Activated naive CD4-positive, alpha-beta T cell (primary cell): Measurements from ENCODE around the gene NT5DC1.

Experiments
- DNase-seq, 4 experiments: peaks; one replicate each; lab custom pipeline; 2025; lab: John Stamatoyannopoulos, UW

Gene NT5DC1

DNA sequence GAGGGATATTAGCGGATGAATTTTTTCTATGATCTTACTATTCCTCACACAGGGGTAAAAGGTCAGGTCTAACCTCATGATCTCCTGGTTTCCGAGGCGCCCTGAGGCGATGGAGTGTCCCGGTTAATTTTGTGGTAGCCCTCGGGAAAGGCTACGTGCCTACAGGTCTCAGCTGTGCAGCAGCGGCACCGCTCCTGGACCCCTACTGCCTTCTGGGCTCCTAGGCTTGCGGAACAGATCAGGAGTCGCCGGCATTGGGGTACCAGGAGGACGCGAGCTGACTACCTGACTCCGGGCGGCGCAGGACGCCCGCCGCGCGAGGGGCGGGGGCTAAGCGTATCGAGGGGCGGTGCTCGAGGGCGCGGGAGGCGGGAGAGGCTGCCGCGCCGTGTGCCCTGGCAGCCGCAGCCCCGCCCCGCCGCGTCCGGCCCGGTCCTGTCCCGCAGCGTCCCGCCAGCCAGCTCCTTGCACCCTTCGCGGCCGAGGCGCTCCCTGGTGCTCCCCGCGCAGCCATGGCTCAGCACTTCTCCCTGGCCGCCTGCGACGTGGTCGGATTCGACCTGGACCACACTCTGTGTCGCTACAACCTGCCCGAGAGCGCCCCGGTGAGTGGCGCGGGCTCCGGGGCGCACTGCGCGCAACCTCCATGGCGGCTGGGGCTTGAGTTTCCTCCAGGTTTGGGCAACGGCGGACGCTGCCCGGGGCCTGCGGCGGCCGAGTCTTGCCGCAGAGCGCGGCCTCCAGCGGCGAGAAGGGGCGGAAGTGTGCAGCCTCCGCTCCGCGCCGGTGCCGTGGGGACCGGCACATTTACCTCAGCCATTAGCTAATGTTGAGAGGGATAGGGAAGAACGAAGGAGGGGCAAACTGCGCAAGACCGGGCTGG, at the start of gene NT5DC1:
NT5DC1 (plus strand) TSS at position 435 of the 883 bp plus-strand sequence; CDS start at position 513, 78 bp downstream.
- peak; percentile 48 to 82 (median 63) for DNase-seq

DNA sequence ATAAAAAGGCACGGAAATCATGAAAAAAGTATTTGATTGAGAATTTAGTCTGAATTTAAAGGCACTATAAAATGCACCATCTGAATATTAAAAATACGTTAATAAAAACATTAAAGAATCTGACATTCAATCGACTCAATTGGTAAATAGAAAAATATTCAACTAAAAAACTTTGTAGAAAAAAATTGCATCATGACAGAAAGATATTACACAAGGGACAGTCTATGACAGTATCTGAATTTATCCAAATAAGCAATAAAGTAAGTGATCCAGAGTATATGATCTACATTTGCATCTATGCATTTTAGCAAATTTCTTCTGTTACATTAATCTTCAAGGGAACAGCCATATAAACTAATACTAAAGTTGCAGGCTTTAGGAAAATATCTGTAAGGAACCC, 49.4 kb upstream of the NT5DC1 start:
- no peak for DNase-seq

DNA sequence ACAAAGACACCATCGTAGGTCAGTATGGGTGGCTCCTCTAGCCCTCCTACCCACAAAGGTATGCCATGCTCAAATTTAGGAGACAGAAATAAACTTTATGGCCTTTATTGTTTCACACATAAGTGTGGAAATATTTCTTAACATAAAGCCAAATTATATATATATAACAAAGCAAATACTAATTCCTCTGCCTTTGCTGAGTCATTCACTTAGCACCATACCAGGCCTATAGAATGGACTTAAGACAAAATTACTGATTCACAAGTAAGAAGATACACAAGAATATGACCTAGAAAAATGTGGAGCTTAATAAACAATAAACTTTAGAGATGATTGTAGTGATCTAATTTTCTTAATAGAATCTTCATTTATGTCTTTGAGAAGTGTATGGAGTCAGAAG, 45.1 kb upstream of the NT5DC1 start:
- no peak for DNase-seq

DNA sequence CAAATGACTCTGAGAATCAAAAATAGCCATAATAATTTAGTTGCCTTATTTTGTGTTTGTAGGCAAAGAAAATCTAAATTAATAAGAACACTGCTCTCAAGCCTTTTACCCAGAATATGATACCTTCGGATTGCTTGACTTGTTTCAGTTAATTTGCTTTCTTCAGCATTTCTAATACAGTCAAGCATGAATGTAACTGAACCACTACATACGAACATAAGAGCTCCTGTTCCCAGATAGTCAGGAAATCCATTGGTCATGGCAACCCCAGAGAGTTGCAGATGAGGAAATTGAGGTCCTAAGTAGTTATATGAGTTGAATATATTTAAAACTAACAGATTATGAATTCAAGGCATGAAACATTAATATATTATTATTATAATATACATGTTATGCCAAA, 42.9 kb upstream of the NT5DC1 start:
- no peak for DNase-seq

DNA sequence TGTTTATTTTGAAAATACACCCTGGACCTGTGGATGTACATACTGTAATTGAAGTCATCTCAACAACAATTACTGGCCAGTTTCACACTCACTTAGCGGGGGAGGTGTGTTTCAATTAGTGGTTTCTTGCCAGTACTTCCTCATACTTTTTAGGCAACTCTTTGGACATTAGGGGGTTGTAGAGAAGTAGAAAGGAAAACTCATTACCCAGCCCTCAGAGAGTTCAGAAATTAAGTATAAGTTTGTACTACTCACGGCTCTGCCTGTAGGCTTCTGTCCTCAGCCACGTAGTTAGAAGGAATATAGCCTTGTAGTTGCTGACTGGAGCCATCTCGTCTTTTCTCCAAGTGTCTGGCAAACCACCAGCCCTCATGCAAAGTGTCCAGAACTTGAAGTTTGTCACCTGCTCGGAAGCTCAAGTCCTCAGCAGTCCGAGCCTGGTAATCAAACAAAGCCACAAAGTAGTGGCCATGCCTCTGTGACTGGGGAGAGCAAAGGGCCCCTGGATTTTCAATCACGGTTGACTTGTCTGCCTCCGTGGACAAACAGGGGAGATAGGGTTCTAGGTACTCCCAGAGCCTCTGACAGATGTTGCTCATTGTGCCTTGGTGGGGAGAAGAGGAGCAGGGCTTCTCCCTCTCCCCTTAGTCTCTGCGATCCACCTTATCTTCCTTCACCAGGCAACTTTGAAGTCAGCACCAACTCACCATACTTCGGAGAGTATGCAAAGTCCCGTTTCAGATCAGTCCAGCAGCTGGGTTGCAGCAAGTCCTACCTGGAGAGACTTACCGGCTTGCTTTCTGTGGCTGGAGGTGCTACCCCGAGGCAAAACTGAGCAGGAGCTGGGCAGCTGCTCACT, 40.7 kb upstream of the NT5DC1 start:
- no peak for DNase-seq

DNA sequence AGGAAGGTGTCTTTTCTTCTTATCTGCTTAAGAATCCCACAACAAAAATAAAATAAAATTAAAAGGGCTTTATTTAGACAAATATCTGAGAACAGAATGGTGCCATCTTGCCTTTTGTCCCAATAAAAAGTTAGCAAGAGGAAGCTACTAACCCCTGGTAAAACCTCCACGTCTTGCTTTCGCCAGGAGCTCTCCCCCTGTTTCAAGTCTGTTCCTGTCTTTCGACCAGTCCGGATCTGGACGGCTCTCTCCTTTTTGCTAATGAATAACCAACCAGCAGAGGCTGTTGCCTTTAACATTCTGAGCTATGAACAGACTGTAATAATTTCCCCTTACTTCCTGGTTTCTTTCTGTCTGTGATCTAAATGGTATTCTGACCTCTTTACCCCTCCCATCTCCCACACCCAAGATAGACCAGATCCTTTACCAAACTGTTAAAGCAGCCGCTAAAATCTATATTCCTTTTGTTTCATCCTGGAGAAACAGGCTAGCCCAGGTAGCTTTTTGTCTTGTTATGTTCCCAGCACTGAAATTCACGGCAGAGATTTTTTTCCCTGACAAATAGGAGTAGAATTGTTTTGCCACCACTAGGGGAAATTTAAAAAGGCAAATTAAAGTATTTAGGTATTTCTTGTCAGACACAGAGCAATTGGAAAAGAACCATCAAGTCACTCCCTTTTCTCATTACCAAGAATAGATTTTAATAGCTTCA, 39.9 kb upstream of the NT5DC1 start, which contains the start of gene FRK:
FRK (minus strand) TSS at position 320 of the 712 bp plus-strand sequence. CDS start 580 bp downstream, outside the sequence.
- DNase-seq = no peak

DNA sequence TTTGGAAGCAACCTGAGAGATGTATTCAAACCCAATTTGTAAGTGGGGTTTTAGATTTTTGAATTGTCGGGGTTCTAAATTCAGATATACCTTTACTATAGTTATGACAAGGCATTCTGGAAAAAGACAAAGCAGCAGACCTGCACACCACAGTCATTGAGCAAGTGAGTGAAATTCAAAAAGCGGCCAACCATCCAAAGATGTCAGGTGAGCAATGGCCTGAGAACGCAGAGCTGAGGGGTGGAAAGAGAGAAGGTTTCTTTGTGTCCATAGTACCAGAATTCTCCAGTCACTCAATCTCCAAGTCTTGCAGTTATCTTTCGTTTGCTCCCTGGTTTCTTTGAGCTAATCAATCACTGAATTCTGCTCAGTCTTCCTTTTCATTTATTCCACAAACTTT, 38.2 kb upstream of the NT5DC1 start:
- DNase-seq = no peak

DNA sequence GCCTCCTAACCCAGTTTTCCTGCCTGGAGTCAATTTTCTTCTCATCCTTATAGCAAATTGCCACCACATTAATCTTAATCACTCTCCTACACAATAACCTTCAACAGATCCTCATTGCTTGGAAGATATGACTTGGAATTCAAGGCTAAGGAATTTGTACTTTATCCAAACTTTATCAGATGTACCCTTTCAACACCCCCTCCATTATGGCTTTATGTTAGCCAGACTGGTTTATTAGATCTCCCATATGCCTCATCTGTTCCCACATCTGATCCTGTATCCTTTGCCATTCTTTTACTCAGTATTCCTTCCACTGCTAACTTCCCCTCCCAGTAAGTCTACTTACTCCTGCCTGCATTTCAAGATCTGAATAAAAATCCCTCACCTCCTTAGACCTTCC, 36.0 kb upstream of the NT5DC1 start:
- DNase-seq = no peak

DNA sequence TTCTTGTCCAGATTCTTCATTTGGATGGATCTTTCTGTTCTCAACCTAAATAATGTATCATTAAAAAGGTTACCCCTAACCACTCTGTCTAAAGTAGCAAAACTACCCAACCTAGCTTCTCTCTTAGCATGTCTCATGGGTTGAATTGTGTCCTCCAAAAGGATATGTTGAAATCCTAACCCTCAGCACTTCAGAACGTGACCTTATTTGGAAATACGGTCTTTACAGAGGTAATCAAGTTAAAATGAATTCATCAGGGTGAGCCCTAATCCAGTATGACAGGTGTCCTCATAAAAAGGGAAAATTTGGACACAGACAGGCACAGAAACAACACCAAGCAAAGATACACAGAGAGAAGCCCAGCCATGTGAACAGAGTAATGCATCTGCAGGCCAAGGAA, 33.9 kb upstream of the NT5DC1 start:
- no peak for DNase-seq

DNA sequence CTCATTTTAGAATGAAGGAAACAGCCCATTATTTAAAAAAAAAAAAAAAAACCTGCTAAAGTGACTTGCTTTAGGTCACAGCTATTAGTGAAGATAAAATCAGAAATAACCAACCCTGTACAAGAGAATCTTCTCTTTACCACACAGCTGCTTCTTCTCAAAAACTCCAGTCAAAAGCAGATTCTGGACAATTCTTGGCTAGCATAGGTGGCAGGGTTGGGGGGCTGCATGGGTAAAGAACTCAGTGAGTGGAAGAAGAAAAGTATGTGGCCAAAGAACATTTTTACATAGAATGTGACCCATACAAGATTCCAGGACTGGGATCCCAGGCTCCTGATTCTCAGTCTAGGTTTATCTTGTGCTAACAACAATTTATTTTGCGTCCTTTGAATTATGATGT, 30.6 kb upstream of the NT5DC1 start:
- no peak for DNase-seq

DNA sequence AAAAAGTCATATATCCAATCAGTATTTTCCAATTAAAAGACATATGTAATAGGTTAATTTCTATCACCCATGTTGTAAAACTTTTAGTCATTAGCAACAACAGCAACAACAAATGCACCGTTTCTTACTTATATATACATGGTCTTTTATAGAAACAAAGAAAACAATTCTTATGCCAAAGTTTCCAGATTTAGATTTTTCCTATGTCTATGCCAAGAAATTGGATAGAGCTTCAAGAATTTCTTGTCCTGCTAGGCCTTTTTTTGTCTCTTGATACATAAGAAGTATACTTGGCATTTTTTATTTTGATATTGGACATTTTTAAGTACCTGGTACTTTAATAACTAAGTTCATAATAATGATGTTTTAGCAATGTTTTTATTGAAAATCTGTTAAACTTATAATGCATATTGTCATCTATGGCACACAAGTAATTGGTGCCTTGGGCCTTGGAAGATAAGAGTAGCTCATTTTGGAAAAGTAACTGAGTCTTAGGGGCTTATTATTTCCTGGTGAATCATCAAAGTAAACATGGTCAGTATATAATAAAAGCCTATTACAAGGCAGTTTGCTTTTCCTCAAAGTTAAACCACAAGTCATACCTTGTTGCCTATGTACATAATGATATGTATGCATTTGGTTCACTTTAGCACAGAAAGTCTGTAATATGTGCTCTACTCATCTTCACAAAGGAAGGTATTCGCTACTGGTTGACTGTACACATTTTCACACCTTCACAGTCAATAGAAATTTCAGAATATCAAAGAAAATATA, 29.9 kb upstream of the NT5DC1 start:
- no peak for DNase-seq

DNA sequence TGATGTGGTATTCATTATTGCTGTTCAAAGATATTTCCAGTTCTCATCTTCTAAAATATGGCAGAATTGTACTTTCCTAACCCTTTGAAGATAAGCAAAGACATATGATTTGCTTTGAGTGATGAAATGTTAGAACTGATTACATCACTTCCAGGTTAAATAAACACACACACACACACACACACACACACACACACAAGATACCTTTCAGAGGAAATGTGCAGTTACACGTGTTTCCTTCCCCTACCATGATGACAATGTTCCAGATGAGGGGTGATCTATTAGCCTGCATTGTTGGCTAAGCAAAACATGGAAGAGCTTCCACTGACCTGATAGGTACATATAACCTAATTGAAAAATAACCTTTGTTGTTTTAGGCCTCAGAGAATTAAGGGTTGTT, 28.3 kb upstream of the NT5DC1 start:
- DNase-seq = no peak

DNA sequence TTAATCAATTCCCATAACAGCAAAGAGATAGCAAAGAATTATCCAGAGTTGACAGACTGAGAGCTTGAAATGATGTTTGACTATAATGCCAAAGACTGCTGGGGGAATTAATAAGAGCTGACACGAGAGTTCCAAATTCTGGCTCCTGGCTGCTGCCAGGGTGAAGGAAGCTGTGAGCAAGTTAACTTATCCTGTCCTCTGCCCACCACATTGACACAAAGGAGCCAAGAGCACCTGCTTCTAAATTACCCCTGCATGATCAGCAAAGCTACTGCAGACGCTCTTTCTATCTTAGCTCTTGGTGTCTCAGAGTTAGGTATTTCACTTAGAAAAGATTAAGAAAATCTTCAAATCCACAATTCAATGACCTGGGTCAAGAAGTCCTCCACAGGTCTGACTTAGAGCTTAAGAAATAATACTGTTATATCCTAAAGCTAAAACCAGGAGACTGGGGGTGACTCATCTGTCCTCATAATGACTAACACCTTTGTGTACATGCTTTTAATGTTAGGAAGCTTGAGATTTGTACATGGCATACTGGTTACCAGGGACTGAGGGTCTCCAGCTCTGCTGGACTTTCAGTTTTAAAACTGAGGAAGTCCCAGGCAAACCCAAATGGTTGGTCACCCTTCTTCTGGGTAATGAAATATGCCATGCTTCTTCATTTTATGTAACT, 26.8 kb upstream of the NT5DC1 start:
- no peak for DNase-seq

DNA sequence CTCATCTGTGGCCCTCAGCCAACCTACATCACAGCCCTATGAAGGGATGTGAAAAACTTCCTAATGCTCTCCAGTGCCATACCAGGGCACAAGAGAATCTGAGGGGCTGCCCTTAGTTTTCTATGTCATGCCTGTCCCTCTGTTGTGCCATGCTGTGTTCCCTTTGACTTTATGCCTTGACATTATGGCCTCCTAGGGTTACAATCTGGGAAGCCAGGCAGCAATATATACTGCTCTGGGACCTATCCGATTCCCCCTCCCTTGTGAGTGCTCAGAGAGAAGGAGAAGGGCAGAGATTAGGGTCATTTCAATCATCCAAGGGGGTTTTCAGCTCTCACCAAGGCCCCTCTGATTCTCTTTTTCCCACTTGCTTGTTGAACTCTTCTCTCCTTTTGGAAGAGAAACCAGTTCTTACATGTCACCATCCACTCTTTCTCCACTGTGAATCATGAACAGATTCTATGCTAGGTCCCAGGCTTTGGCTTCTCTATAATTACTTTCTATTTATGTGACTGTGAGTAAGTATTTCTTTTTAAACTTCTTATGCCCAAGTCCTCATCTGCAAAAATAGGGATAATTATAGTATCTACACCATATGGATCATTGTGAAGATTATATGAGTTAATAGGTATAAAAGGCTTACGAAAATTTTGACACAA, 25.8 kb upstream of the NT5DC1 start:
- DNase-seq = no peak

DNA sequence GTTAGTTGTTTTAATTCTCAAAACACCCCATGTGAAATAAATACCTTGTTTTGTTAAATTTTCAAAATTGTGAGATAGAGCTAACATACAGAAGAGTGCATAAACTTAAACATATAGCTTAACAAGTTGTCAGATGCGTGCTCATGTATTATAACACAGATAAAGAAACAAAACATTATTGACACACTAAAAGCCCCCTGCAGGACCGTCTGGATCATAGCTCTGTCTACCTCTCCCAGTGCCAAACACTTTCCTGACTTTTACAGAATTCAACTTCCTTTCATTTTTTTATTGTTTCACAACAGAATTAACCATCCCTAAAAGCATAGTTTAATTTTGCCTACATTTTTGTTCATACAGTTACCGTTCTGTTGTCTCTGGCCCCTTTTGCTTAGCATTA, 22.1 kb upstream of the NT5DC1 start:
- DNase-seq = no peak

DNA sequence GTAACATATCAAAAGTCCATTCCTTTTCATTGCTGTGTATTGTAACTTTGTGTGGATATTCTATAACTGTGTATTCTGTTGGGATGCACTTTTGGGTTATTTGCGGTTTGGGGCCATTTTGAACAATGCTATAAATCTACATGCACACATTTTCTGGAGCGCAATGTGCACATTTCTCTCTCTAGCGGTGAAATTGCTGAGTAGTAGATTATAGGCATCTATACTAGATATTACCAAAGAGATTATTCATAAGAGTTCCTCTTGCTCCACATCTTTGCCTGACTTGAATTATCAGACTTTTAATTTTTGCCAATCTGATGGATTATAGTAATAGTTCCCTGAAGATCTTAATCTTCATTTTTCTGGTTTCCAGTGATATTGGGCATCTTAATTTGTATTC, 21.7 kb upstream of the NT5DC1 start:
- DNase-seq = no peak

DNA sequence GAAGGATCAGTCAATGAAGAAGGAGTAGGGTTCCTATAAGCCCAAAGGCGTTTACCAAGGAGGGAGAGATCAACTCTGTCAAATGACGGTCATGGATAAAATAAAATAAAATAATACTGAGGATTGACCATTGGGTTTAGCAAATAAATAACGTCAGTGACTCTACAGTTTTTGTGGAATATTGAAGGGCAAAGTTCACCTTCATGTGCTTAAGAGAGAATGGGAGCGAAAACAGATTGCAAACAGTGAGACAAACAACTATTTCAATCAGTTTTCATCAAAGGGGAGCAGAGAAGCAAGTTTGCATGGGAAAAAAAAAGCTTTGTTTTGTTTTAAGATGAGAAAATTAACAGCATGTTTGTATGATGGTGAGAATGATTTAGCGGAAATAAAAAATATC, 17.6 kb upstream of the NT5DC1 start:
- no peak for DNase-seq

DNA sequence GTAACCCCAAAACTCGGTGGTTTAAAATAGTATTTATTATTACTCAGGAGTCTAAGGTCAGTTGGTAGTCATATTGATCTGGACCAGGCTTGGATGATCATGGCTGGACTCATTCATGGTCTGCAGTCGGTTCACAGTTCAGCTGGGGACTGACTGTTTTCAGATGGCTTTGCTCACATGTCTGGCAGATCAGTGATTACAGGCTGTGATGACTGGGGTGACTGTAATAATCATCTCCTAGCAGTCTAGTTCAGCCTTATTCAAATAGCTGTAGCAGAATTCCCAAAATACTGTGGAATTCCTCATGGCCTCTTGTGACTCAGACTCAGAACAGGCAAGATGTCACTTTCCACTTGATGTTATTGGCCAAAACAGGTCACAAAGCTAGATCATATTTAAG, 16.4 kb upstream of the NT5DC1 start:
- DNase-seq = no peak

DNA sequence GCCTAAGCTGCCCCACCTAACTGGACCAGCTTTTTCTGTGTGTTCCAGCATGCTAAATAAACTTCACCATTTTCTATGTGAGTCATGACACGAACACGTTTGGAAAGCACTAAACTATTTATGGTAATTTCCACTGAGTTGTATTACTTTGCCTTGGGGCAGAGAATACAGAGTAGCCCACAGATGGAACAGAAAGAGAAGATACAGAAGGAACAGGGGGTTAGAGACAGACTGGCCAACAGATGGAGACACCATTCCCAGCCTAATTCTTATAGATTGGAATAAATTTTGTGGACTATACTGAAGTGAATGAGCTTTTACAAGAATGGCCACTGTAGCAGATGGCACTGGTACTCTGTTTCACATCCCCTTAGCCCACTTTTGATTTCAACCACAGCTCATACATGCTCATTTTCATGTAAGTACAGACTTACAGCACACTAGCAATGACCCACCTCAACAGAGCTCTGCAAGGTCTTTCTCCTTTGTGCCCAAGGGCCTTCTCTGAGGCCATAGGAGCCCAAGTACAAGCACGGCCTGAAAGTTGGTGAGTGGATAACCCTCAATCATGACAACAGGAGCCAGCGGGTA, 13.1 kb upstream of the NT5DC1 start:
- no peak for DNase-seq

DNA sequence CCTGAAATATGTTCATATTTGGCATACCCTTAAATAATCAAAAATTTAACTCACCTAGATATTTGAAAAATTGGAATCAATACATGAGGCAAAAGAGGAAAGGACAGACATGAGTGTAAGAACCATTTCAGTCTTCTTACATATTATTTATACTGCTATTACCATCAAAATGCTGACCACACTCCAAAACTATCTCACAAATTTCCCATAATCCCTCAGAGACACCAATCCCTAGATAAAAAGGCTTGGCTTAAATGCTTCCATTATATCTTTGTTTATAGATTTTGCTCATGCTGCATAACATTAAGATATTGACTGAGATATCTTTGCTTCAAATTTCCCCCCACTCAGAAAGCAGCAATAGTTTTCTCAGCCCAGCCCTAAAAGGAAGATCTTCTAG, 11.7 kb upstream of the NT5DC1 start:
- no peak for DNase-seq
